ENCODE measurements around the gene FBLN2. TPM values are rescaled to one million over a fixed set of nuclear protein-coding genes. Genes with fewer than 3 reads are reported as not detected.

The FBLN2 gene
- total RNA-seq, 1 experiment from 2014 or later = not detected

- Histone ChIP-seq H3K4me3 (no peak overlapping the region), H3K9me3 (replicated peaks) (no peaks in the 10 kb centered on the region), H3K27me3 (peaks cover 35% of the 10 kb centered on the region), H3K27ac (no peak overlapping the region), H3K36me3 (no peaks in the 10 kb centered on the region), H3K4me1 (no peaks in the 10 kb centered on the region; the same call in 1 of the 2 replicates)
- DNase-seq = no peak
These were observed 2.9 kb upstream of the FBLN2 start for GRCh38 chr3:13545952-13546454.

GRCh38 chr3:13546667-13547171, 2.2 kb upstream of the FBLN2 start:
- DNase-seq = peak; percentile 27 to 32

GRCh38 chr3:13547591-13548371, 1.1 kb upstream of the FBLN2 start:
- DNase-seq = peak in 1 of 2 experiments; percentile 32

More at GRCh38 chr3:13546667-13547171, 2.2 kb upstream of the FBLN2 start:
- Histone ChIP-seq H3K36me3 (no peaks in the 10 kb centered on the region), H3K4me3 (no peak overlapping the region), H3K9me3 (replicated peaks) (no peaks in the 10 kb centered on the region), H3K4me1 (no peaks in the 10 kb centered on the region; the same call in 1 of the 2 replicates), H3K27me3 (peaks cover 35% of the 10 kb centered on the region), H3K27ac (no peak overlapping the region)

GRCh38 chr3:13549623-13550422, 898 bp downstream of the FBLN2 start:
- H3K4me3 ChIP-seq = no peak overlapping the region
- no peaks in the 10 kb centered on the region for H3K9me3 ChIP-seq (replicated peaks)
- H3K27me3 ChIP-seq = peaks cover 17% of the 10 kb centered on the region
- no peak for DNase-seq
- H3K36me3 ChIP-seq = no peaks in the 10 kb centered on the region
- H3K4me1 ChIP-seq = no peaks in the 10 kb centered on the region; the same call in 1 of the 2 replicates
- no peak overlapping the region for H3K27ac ChIP-seq

More at GRCh38 chr3:13547591-13548371, 1.1 kb upstream of the FBLN2 start:
- H3K4me1 ChIP-seq = no peaks in the 10 kb centered on the region; the same call in 1 of the 2 replicates
- H3K27ac ChIP-seq = no peak overlapping the region
- no peak overlapping the region for H3K4me3 ChIP-seq
- H3K36me3 ChIP-seq = no peaks in the 10 kb centered on the region
- H3K9me3 ChIP-seq (replicated peaks) = no peaks in the 10 kb centered on the region
- peaks cover 35% of the 10 kb centered on the region for H3K27me3 ChIP-seq

GRCh38 chr3:13550423-13550690, 1.4 kb downstream of the FBLN2 start:
- peaks cover 12% of the 10 kb centered on the region for H3K27me3 ChIP-seq

GRCh38 chr3:13550791-13551360, 2.0 kb downstream of the FBLN2 start:
- peaks cover 12% of the 10 kb centered on the region for H3K27me3 ChIP-seq
- no peak for DNase-seq
- no peaks in the 10 kb centered on the region; the same call in 1 of the 2 replicates for H3K4me1 ChIP-seq
- no peak overlapping the region for H3K27ac ChIP-seq
- no peaks in the 10 kb centered on the region for H3K36me3 ChIP-seq
- no peaks in the 10 kb centered on the region for H3K9me3 ChIP-seq (replicated peaks)
- no peak overlapping the region for H3K4me3 ChIP-seq

More at GRCh38 chr3:13550423-13550690, 1.4 kb downstream of the FBLN2 start:
- no peak overlapping the region for H3K4me3 ChIP-seq
- H3K9me3 ChIP-seq (replicated peaks) = no peaks in the 10 kb centered on the region
- H3K4me1 ChIP-seq = no peaks in the 10 kb centered on the region; the same call in 1 of the 2 replicates
- H3K36me3 ChIP-seq = no peaks in the 10 kb centered on the region
- H3K27ac ChIP-seq = no peak overlapping the region
- DNase-seq = no peak

- Histone ChIP-seq H3K4me1 (no peaks in the 10 kb centered on the region), H3K27me3 (peaks cover 5% of the 10 kb centered on the region), H3K27ac (no peak overlapping the region), H3K4me3 (no peak overlapping the region), H3K9me3 (replicated peaks) (no peaks in the 10 kb centered on the region), H3K36me3 (no peaks in the 10 kb centered on the region)
- DNase-seq = no peak
These were observed 4.1 kb downstream of the FBLN2 start for GRCh38 chr3:13552857-13553652.

- H3K4me1 ChIP-seq = no peaks in the 10 kb centered on the region
- no peak overlapping the region for H3K27ac ChIP-seq
- no peaks in the 10 kb centered on the region for H3K9me3 ChIP-seq (replicated peaks)
- H3K36me3 ChIP-seq = no peaks in the 10 kb centered on the region
- no peak for DNase-seq
- H3K27me3 ChIP-seq = peaks cover 8% of the 10 kb centered on the region
- H3K4me3 ChIP-seq = no peak overlapping the region
These were observed 4.8 kb downstream of the FBLN2 start for GRCh38 chr3:13553686-13554085.

GRCh38 chr3:13555753-13556152, 6.8 kb downstream of the FBLN2 start:
- no peaks in the 10 kb centered on the region for H3K4me1 ChIP-seq
- no peak overlapping the region for H3K27ac ChIP-seq

GRCh38 chr3:13556207-13556606, 7.3 kb downstream of the FBLN2 start:
- no peak for DNase-seq
- Histone ChIP-seq H3K4me3 (no peak overlapping the region), H3K4me1 (no peaks in the 10 kb centered on the region), H3K27ac (no peak overlapping the region), H3K9me3 (replicated peaks) (no peaks in the 10 kb centered on the region), H3K36me3 (no peaks in the 10 kb centered on the region), H3K27me3 (peaks cover 14% of the 10 kb centered on the region)

More at GRCh38 chr3:13555753-13556152, 6.8 kb downstream of the FBLN2 start:
- no peaks in the 10 kb centered on the region for H3K9me3 ChIP-seq (replicated peaks)
- H3K4me3 ChIP-seq = no peak overlapping the region
- no peaks in the 10 kb centered on the region for H3K36me3 ChIP-seq
- H3K27me3 ChIP-seq = peaks cover 12% of the 10 kb centered on the region
- no peak for DNase-seq

- Histone ChIP-seq H3K27ac (no peak overlapping the region), H3K4me1 (no peaks in the 10 kb centered on the region), H3K36me3 (no peaks in the 10 kb centered on the region), H3K27me3 (peaks cover 18% of the 10 kb centered on the region), H3K9me3 (replicated peaks) (no peaks in the 10 kb centered on the region), H3K4me3 (no peak overlapping the region)
- DNase-seq = no peak
These were observed 8.0 kb downstream of the FBLN2 start for GRCh38 chr3:13556917-13557316.

GRCh38 chr3:13557417-13557816, 8.5 kb downstream of the FBLN2 start:
- no peaks in the 10 kb centered on the region for H3K36me3 ChIP-seq
- DNase-seq = no peak
- peaks cover 18% of the 10 kb centered on the region for H3K27me3 ChIP-seq
- H3K9me3 ChIP-seq (replicated peaks) = no peaks in the 10 kb centered on the region
- H3K4me1 ChIP-seq = no peaks in the 10 kb centered on the region
- H3K27ac ChIP-seq = no peak overlapping the region
- H3K4me3 ChIP-seq = no peak overlapping the region

GRCh38 chr3:13557926-13558325, 9.0 kb downstream of the FBLN2 start:
- H3K27ac ChIP-seq = no peak overlapping the region
- no peaks in the 10 kb centered on the region for H3K9me3 ChIP-seq (replicated peaks)
- no peaks in the 10 kb centered on the region for H3K36me3 ChIP-seq
- H3K4me1 ChIP-seq = no peaks in the 10 kb centered on the region
- DNase-seq = no peak
- no peak overlapping the region for H3K4me3 ChIP-seq
- peaks cover 18% of the 10 kb centered on the region for H3K27me3 ChIP-seq

- H3K27ac ChIP-seq = no peak overlapping the region
- H3K36me3 ChIP-seq = no peaks in the 10 kb centered on the region
- H3K4me3 ChIP-seq = no peak overlapping the region
- no peaks in the 10 kb centered on the region for H3K9me3 ChIP-seq (replicated peaks)
- no peaks in the 10 kb centered on the region for H3K4me1 ChIP-seq
- H3K27me3 ChIP-seq = peaks cover 18% of the 10 kb centered on the region
- DNase-seq = no peak
These were observed 9.7 kb downstream of the FBLN2 start for GRCh38 chr3:13558651-13559050.
